PC-3 (cell line): ENCODE data around the gene STARD10. TPM values are rescaled to one million over a fixed set of nuclear protein-coding genes. Genes with fewer than 3 reads are reported as not detected.
A peak's percentile ranks its signal among the peaks of the same experiment; 100 is the strongest.

Experiments
- ATAC-seq: fragments of 200-7000 bp; cut with Tn5 transposase; 2 replicates; pipeline ENCODE4 v1.9.1; 2020; ENCODE audit warnings: mild to moderate bottlenecking, moderate library complexity
- BruUV-seq: library from RNA; stranded (reverse); fragments of 400-500 nt; replicated peaks from 2 replicates; lab custom pipeline; 2021; lab: Mats Ljungman, UMichigan
- CTCF ChIA-PET: fragments of 300-600 bp; sonication (Branson Sonifier 250); formaldehyde crosslinking; loops from one replicate; lab custom pipeline; 2022; ENCODE audit warnings: antibody characterized with exemption; lab: Charles Lee
- POLR2A ChIA-PET: fragments of 300-600 bp; sonication (Branson Sonifier 250); formaldehyde crosslinking; loops from one replicate; lab custom pipeline; 2022; ENCODE audit warnings: antibody characterized with exemption; ENCODE audit not compliant: unreplicated experiment; lab: Charles Lee
- DNase-seq: peaks from one replicate; pipeline ENCODE4 v3.0.0-alpha.2; 2015
- H2AFZ ChIP-seq: fragments of 300-600 bp; sonication (generic); 2 replicates; pipeline ENCODE4 v1.6.0; 2016; ENCODE audit warnings: antibody characterized with exemption, low read length
- H3F3A ChIP-seq: fragments of 300-600 bp; sonication (generic); one replicate; pipeline ENCODE4 v1.6.0; 2017; ENCODE audit warnings: antibody characterized with exemption, low read length, control low read depth, mild to moderate bottlenecking; ENCODE audit not compliant: unreplicated experiment
- H3K27ac ChIP-seq: fragments of 300-600 bp; sonication (generic); 2 replicates; pipeline ENCODE4 v1.5.1; 2016; ENCODE audit warnings: mild to moderate bottlenecking, low read length
- H3K27me3 ChIP-seq: fragments of 300-600 bp; sonication (generic); 2 replicates; pipeline ENCODE4 v1.6.1; 2016; ENCODE audit warnings: low read length, mixed read lengths
- H3K36me3 ChIP-seq: fragments of 300-600 bp; sonication (generic); 2 replicates; pipeline ENCODE4 v1.6.1; 2016; ENCODE audit warnings: low read depth, mixed run types, low read length, mixed read lengths
- H3K4me1 ChIP-seq: fragments of 300-600 bp; sonication (generic); 2 replicates; pipeline ENCODE4 v1.5.1; 2016; ENCODE audit warnings: low read length; ENCODE audit not compliant: insufficient read depth
- H3K4me2 ChIP-seq: fragments of 300-600 bp; sonication (generic); 2 replicates; pipeline ENCODE4 v1.6.0; 2016; ENCODE audit warnings: low read length
- H3K4me3 ChIP-seq: fragments of 300-600 bp; sonication (generic); 2 replicates; pipeline ENCODE4 v1.5.1; 2016; ENCODE audit warnings: mild to moderate bottlenecking, low read length, mixed read lengths
- H3K79me2 ChIP-seq: fragments of 300-600 bp; sonication (generic); 2 replicates; pipeline ENCODE4 v1.6.1; 2017; ENCODE audit warnings: low read length, mixed read lengths
- H3K9ac ChIP-seq: fragments of 300-600 bp; sonication (generic); 2 replicates; pipeline ENCODE4 v1.6.0; 2016; ENCODE audit warnings: mild to moderate bottlenecking, low read length
- H3K9me2 ChIP-seq: fragments of 300-600 bp; sonication (generic); replicated peaks from 2 replicates; pipeline ENCODE4 v1.6.1; 2016; ENCODE audit warnings: mixed run types, low read length, mixed read lengths
- H3K9me3 ChIP-seq: fragments of 300-600 bp; sonication (generic); 2 replicates; pipeline ENCODE4 v1.6.1; 2016; ENCODE audit warnings: low read length, mixed read lengths
- H4K20me1 ChIP-seq: fragments of 300-600 bp; sonication (generic); 2 replicates; pipeline ENCODE4 v1.6.1; 2016; ENCODE audit warnings: low read length, mixed read lengths
- EZH2 ChIP-seq: fragments of 300-600 bp; sonication (generic); IDR thresholded peaks from one replicate; pipeline ENCODE4 v1.6.1; 2017; ENCODE audit warnings: antibody characterized with exemption, mild to moderate bottlenecking, low read length; ENCODE audit not compliant: unreplicated experiment
- EZH2phosphoT487 ChIP-seq: fragments of 300-600 bp; sonication (generic); IDR thresholded peaks from 2 replicates; pipeline ENCODE4 v1.6.1; 2018; ENCODE audit warnings: mild to moderate bottlenecking, antibody characterized with exemption, low read length, borderline replicate concordance
- intact Hi-C: fragments of 100-400 bp; cut with micrococcal nuclease; formaldehyde crosslinking; loops from 2 replicates; pipeline ENCODE4 v1.9.0; 2023
- total RNA-seq: library from RNA; depleted of rRNA; stranded (reverse); fragments of >200 nt; gene quantifications from 2 replicates; pipeline ENCODE4 v1.2.3, GENCODE V29; 2014
- TF ChIP-seq, protein P1 (sequence below): fragments of 300-600 bp; sonication (generic); conservative IDR thresholded peaks from 2 replicates; pipeline ENCODE4 v1.5.1; 2017; ENCODE audit warnings: antibody characterized with exemption, low read depth, mild to moderate bottlenecking, low read length

The STARD10 gene
- total RNA-seq, 1 experiment from 2014 or later, result 284 TPM

DNA sequence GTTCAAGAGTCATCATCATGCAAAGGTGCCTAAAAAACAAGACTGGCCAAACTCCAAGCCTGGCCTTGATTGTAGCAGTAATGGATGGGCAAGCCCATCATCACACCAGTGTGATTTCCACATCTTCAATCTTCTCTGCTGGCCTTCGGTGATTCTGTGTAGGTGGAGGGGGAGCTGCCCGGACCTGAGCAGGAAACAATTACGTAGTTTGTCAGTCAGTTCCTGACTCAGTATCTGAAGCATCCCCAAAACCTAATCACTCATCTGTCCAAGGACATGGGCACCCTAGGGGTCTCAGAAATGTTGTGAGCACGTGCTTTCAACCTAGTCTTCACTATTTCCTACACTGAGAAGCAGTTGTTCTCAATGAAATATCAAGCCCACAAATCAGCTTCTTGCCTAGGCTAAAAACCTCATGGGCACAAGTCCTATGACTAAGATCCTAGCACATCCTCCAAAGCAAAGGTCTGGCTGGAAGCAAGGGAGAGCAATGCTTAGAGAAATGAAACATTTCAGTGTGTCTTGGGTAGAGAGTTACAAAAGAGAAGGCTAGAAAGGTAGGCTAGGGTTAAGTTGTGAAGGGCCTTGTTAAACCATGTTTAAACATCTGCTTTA is 45.0 kb upstream of the STARD10 start:
- TF ChIP-seq, protein P1, sequence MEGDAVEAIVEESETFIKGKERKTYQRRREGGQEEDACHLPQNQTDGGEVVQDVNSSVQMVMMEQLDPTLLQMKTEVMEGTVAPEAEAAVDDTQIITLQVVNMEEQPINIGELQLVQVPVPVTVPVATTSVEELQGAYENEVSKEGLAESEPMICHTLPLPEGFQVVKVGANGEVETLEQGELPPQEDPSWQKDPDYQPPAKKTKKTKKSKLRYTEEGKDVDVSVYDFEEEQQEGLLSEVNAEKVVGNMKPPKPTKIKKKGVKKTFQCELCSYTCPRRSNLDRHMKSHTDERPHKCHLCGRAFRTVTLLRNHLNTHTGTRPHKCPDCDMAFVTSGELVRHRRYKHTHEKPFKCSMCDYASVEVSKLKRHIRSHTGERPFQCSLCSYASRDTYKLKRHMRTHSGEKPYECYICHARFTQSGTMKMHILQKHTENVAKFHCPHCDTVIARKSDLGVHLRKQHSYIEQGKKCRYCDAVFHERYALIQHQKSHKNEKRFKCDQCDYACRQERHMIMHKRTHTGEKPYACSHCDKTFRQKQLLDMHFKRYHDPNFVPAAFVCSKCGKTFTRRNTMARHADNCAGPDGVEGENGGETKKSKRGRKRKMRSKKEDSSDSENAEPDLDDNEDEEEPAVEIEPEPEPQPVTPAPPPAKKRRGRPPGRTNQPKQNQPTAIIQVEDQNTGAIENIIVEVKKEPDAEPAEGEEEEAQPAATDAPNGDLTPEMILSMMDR, result no peak
- no peak for TF ChIP-seq EZH2phosphoT487
- no peak for TF ChIP-seq EZH2
- H3K4me3 ChIP-seq, result no peak overlapping the region
- H3K9me2 ChIP-seq, result no peaks in the 10 kb centered on the region
- peaks cover 26% of the 10 kb centered on the region; the same call in 1 of the 2 replicates for H3K36me3 ChIP-seq
- no peak overlapping the region for H2AFZ ChIP-seq
- no peaks in the 10 kb centered on the region for H3K27me3 ChIP-seq
- no peaks in the 10 kb centered on the region for H3K4me1 ChIP-seq
- ATAC-seq (no peak), DNase-seq (no peak)
- no peaks in the 10 kb centered on the region for H3K79me2 ChIP-seq
- H3F3A ChIP-seq, result no peaks in the 10 kb centered on the region
- H3K9ac ChIP-seq, result no peak overlapping the region
- H3K4me2 ChIP-seq, result no peak overlapping the region
- no peaks in the 10 kb centered on the region for H4K20me1 ChIP-seq
- CTCF ChIA-PET, result no interaction called here
- POLR2A ChIA-PET, result no interaction called here
- no peaks in the 10 kb centered on the region for H3K9me3 ChIP-seq
- intact Hi-C loops, result no loop called here
- no peak overlapping the region for H3K27ac ChIP-seq
- no TSS peak for BruUV-seq

DNA sequence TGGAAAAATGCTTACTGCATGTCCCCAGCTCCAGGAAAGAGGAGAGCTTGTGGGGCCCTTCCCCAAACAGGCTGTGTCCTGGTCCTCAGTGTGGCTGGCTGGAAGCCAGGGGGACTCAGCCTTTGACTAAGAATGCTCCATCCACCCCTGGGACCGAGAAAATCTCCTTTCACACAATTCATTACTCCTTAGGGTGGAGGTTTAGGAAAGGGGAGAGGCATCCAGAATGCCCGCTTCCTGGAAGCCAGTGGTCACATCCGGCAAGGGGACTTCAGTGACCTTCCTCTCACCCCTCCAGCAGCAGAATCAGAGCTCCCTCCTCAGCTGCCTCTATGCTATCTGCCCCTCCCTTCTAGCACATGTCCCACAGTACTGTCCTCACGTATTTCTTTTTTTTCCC is 42.3 kb upstream of the STARD10 start:
- ATAC-seq, result no peak
- H3K9ac ChIP-seq, result no peak overlapping the region

DNA sequence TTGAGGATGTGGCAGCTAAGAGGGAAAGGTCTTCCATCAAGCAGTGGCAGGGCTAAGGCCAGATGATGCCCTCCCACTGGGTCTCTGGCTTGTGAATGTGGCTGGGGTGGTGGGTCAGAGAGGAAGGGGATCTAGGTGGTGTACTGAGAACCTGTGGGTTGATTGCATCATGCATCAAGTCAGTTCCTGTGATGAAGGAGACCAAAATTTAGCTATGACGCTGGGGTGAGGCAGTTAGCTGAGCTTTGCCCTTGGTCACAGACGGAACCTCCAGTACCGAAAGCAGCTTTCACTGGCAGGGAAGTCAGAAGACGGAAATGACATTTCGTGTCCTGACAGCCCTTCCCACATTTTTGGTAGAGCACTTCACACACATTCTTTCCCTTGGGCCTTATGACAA is 41.1 kb upstream of the STARD10 start:
- Histone ChIP-seq H3K27me3 (no peaks in the 10 kb centered on the region), H4K20me1 (no peaks in the 10 kb centered on the region), H3K4me2 (no peak overlapping the region), H3K79me2 (no peaks in the 10 kb centered on the region), H3K4me1 (no peaks in the 10 kb centered on the region), H3K4me3 (no peak overlapping the region), H2AFZ (no peak overlapping the region), H3K27ac (no peak overlapping the region), H3F3A (no peaks in the 10 kb centered on the region), H3K9me3 (no peaks in the 10 kb centered on the region), H3K36me3 (0 out of 2 replicates have a peak, but pooled peaks cover 9% of the 10 kb centered on the region), H3K9me2 (no peaks in the 10 kb centered on the region), H3K9ac (no peak overlapping the region)
- DNase-seq, result no peak
- no peak for ATAC-seq
- intact Hi-C loops, result no loop called here
- CTCF ChIA-PET, result no interaction called here
- no TSS peak for BruUV-seq
- POLR2A ChIA-PET, result no interaction called here
- TF ChIP-seq EZH2 (no peak), EZH2phosphoT487 (no peak)
- TF ChIP-seq, protein P1, result no peak

More for the DNA sequence above, 42.3 kb upstream of the STARD10 start:
- H3K9me3 ChIP-seq, result no peaks in the 10 kb centered on the region
- CTCF ChIA-PET, result interaction anchor here (0.6 kb wide), 1 partner anchor 471 kb away, joined by 6 read pairs; no protein-coding TSS in a partner anchor
- BruUV-seq, result no TSS peak
- no peak overlapping the region for H2AFZ ChIP-seq
- H3K4me1 ChIP-seq, result no peaks in the 10 kb centered on the region
- TF ChIP-seq EZH2 (no peak), EZH2phosphoT487 (no peak)
- TF ChIP-seq, protein P1, result no peak
- no peaks in the 10 kb centered on the region for H3K9me2 ChIP-seq
- H3K27ac ChIP-seq, result no peak overlapping the region
- intact Hi-C loops, result no loop called here
- H3K36me3 ChIP-seq, result peaks cover 15% of the 10 kb centered on the region; the same call in 1 of the 2 replicates
- H3K4me3 ChIP-seq, result no peak overlapping the region
- no peaks in the 10 kb centered on the region for H3K27me3 ChIP-seq
- no peaks in the 10 kb centered on the region for H3F3A ChIP-seq
- POLR2A ChIA-PET, result no interaction called here
- no peaks in the 10 kb centered on the region for H4K20me1 ChIP-seq
- peak; percentile 1 for DNase-seq
- H3K79me2 ChIP-seq, result no peaks in the 10 kb centered on the region
- no peak overlapping the region for H3K4me2 ChIP-seq
